Endothelial cell of umbilical vein (primary cell): Measurements from ENCODE around the gene APOL2. TPM values are rescaled to one million over a fixed set of nuclear protein-coding genes. Genes with fewer than 3 reads are reported as not detected.

Experiments used
- BruUV-seq: library from RNA; stranded (reverse); fragments of 400-500 nt; replicated peaks from 2 replicates; lab custom pipeline; 2021; lab: Mats Ljungman, UMichigan
- CTCF ChIA-PET: fragments of 300-600, 350-600 bp; sonication (Branson Sonifier 250); formaldehyde crosslinking; loops from one replicate; lab custom pipeline; 2021; ENCODE audit warnings: antibody characterized with exemption, inconsistent platforms; lab: Charles Lee
- POLR2A ChIA-PET: fragments of 300-600, 350-600 bp; sonication (Branson Sonifier 250); formaldehyde crosslinking; loops from one replicate; lab custom pipeline; 2021; ENCODE audit warnings: antibody characterized with exemption, inconsistent platforms; lab: Charles Lee
- DNase-seq: peaks from one replicate; pipeline ENCODE4 v3.0.0-alpha.2; 2011; ENCODE audit warnings: low read depth, low spot score
- FAIRE-seq: peaks from 2 replicates; lab custom pipeline; 2011; peaks lifted over from hg19 to GRCh38; lab: Jason Lieb, UNC
- H2AFZ ChIP-seq: 2 replicates; pipeline ENCODE4 v1.6.0; 2012; ENCODE audit warnings: low read depth, low read length, control low read depth, inconsistent platforms
- H3K27ac ChIP-seq: 2 replicates; pipeline ENCODE4 v1.5.1; 2011; ENCODE audit warnings: low read depth, mild to moderate bottlenecking, control low read depth, low read length, moderate library complexity; ENCODE audit not compliant: insufficient read depth
- H3K27me3 ChIP-seq, 2 experiments: 2 replicates each; pipeline versions ENCODE4 v1.6.0 to v1.6.1; 2011; ENCODE audit warnings: low read length in 2 of 2, mixed read lengths in 1 of 2; ENCODE audit not compliant: control insufficient read depth in 2 of 2, insufficient read depth in 2 of 2
- H3K36me3 ChIP-seq, 2 experiments: 2 replicates in 1 of 2; 3 replicates in 1 of 2; pipeline ENCODE4 v1.5.1; 2011; ENCODE audit warnings: low read length in 2 of 2, mild to moderate bottlenecking in 1 of 2, moderate library complexity in 1 of 2; ENCODE audit not compliant: control insufficient read depth in 2 of 2, insufficient read depth in 2 of 2; ENCODE audit errors: extremely low read depth in 1 of 2
- H3K4me1 ChIP-seq: 3 replicates; pipeline ENCODE4 v1.5.1; 2011; ENCODE audit warnings: mild to moderate bottlenecking, low read length; ENCODE audit not compliant: control insufficient read depth, insufficient read depth; ENCODE audit errors: extremely low read depth
- H3K4me2 ChIP-seq: 2 replicates; pipeline ENCODE4 v1.6.1; 2011; ENCODE audit warnings: low read length, control low read depth, mixed read lengths; ENCODE audit not compliant: insufficient read depth
- H3K4me3 ChIP-seq, 3 experiments: fragments of 200-600 bp in 1 of 3; sonication (generic), shearing (Covaris generic) in 1 of 3; replicated peaks in 1 of 3; 2 replicates each; pipeline ENCODE4 v1.5.1; 2011 to 2016; ENCODE audit warnings: control low read depth in 3 of 3, low read length in 3 of 3, mild to moderate bottlenecking in 2 of 3, inconsistent platforms in 1 of 3, low read depth in 1 of 3, moderate library complexity in 1 of 3; ENCODE audit not compliant: insufficient read depth in 1 of 3
- H3K79me2 ChIP-seq: 2 replicates; pipeline ENCODE4 v1.6.0; 2012; ENCODE audit warnings: low read length, inconsistent platforms; ENCODE audit not compliant: control insufficient read depth, insufficient read depth
- H3K9ac ChIP-seq: replicated peaks from 2 replicates; pipeline ENCODE3; 2011; ENCODE audit warnings: low read length, control low read depth; ENCODE audit not compliant: insufficient read depth; ENCODE audit errors: extremely low read depth
- H3K9me1 ChIP-seq: replicated peaks from 3 replicates; pipeline ENCODE4 v1.6.0; 2011; ENCODE audit warnings: mild to moderate bottlenecking, low read length; ENCODE audit not compliant: control insufficient read depth, insufficient read depth; ENCODE audit errors: extremely low read depth
- H3K9me3 ChIP-seq: replicated peaks from 2 replicates; pipeline ENCODE4 v1.5.1; 2012; ENCODE audit warnings: low read length, inconsistent platforms; ENCODE audit not compliant: control insufficient read depth, insufficient read depth
- H4K20me1 ChIP-seq: replicated peaks from 2 replicates; pipeline ENCODE3; 2011; ENCODE audit warnings: mild to moderate bottlenecking, low read length; ENCODE audit not compliant: control insufficient read depth, insufficient read depth; ENCODE audit errors: extremely low read depth
- CTCF ChIP-seq, 2 donors: IDR thresholded peaks; 1 replicate in 1 of 2; 2 replicates in 1 of 2; pipeline ENCODE4 v1.5.1; 2011; ENCODE audit warnings: low read length in 2 of 2, mild to moderate bottlenecking in 2 of 2, moderate library complexity in 2 of 2, control low read depth in 1 of 2, inconsistent platforms in 1 of 2, low read depth in 1 of 2; ENCODE audit not compliant: insufficient read depth in 1 of 2; ENCODE audit errors: extremely low read depth in 1 of 2
- EZH2 ChIP-seq: IDR thresholded peaks from 2 replicates; pipeline ENCODE4 v1.6.1; 2012; ENCODE audit warnings: borderline replicate concordance, low read depth, mild to moderate bottlenecking, moderate library complexity, low read length, inconsistent platforms; ENCODE audit not compliant: severe bottlenecking
- FOS ChIP-seq: IDR thresholded peaks from 2 replicates; pipeline ENCODE4 v1.6.1; 2011; ENCODE audit warnings: mild to moderate bottlenecking, low read length, moderate library complexity, borderline replicate concordance; ENCODE audit not compliant: insufficient read depth
- GATA2 ChIP-seq: IDR thresholded peaks from 2 replicates; pipeline ENCODE4 v1.7.0; 2011; ENCODE audit warnings: low read depth, mild to moderate bottlenecking, moderate library complexity, mixed read lengths, low read length; ENCODE audit not compliant: insufficient read length, insufficient read depth
- JUN ChIP-seq: IDR thresholded peaks from 2 replicates; pipeline ENCODE4 v1.6.1; 2011; ENCODE audit warnings: borderline replicate concordance, low read depth; ENCODE audit not compliant: insufficient read length, insufficient read depth
- MAX ChIP-seq: IDR thresholded peaks from 2 replicates; pipeline ENCODE4 v1.6.1; 2011; ENCODE audit not compliant: insufficient read depth, insufficient read length
- MYC ChIP-seq: IDR thresholded peaks from one replicate; pipeline ENCODE4 v1.6.1; 2011; ENCODE audit warnings: mild to moderate bottlenecking, low read depth, low read length
- POLR2A ChIP-seq: IDR thresholded peaks from 2 replicates; pipeline ENCODE4 v1.6.1; 2012; ENCODE audit warnings: low read depth, mild to moderate bottlenecking, control low read depth, low read length
- POLR2AphosphoS5 ChIP-seq: IDR thresholded peaks from 2 replicates; pipeline ENCODE4 v1.6.1; 2012; ENCODE audit warnings: low read depth, mild to moderate bottlenecking, control low read depth, low read length, moderate library complexity; ENCODE audit not compliant: insufficient read depth
- dilution Hi-C: fragments of 300-500 bp; cut with MboI; formaldehyde crosslinking; loops from one replicate; pipeline ENCODE4 v1.15.0; 2019; ENCODE audit warnings: low sequenced_read_pairs; ENCODE audit not compliant: extremely low pct_ligation_motif_present
- intact Hi-C: fragments of 100-400 bp; cut with micrococcal nuclease; formaldehyde crosslinking; loops from one replicate; pipeline ENCODE4 v1.10.0; 2022
- polyA plus RNA-seq, 4 experiments: library from polyadenylated mRNA; depleted of rRNA in 3 of 4; stranded (reverse) in 3 of 4; unstranded in 1 of 4; fragments of >200 nt; gene quantifications; 2 replicates each; pipeline versions ENCODE4 v1.2.1 to v1.2.3, GENCODE V29; 2011 to 2012; ENCODE audit warnings: missing spikeins in 1 of 4
- total RNA-seq: library from RNA; stranded (reverse); gene quantifications from 2 replicates; pipeline ENCODE4 v1.2.3, GENCODE V29; 2021

Gene APOL2
- total and polyA plus RNA-seq, 2 donors (not counting 3 experiments of a cell fraction or from before 2014, with no cell fraction given): 16.9 to 37.6 TPM

GRCh38 chr22:36234919-36235318 is 4.4 kb downstream of the APOL2 start:
- DNase-seq (no peak), FAIRE-seq (no peak)
- H2AFZ ChIP-seq: no peak overlapping the region
- ChIA-PET CTCF (interaction anchor here (6.4 kb wide), 1 partner anchor 251 kb away, joined by 27 read pairs; no protein-coding TSS in a partner anchor), POLR2A (no interaction called here)
- no peak overlapping the region for H3K4me2 ChIP-seq
- no peak for TF ChIP-seq GATA2
- no peak for TF ChIP-seq FOS
- no peak for TF ChIP-seq JUN
- TF ChIP-seq POLR2A: no peak
- TF ChIP-seq MAX: no peak
- no peak for TF ChIP-seq EZH2
- no peak for TF ChIP-seq MYC
- TF ChIP-seq POLR2AphosphoS5: no peak
- TF ChIP-seq CTCF (IDR thresholded peaks at IDR 0.05; ENCODE audit: extremely low read depth in 1 of 2, insufficient read depth in 1 of 2, low read depth in 1 of 2, low read length in 2 of 2): no peak
- no peak overlapping the region for H3K4me3 ChIP-seq
- peaks cover 26% of the 10 kb centered on the region for H3K79me2 ChIP-seq
- no peaks in the 10 kb centered on the region for H3K27me3 ChIP-seq
- H3K36me3 ChIP-seq: peaks cover 4 to 24% of the 10 kb centered on the region in 2 experiments
- intact Hi-C loops (no loop called here), dilution Hi-C loops (no loop called here)
- BruUV-seq: no TSS peak
- H3K9ac ChIP-seq: no peak overlapping the region
- no peaks in the 10 kb centered on the region for H4K20me1 ChIP-seq
- H3K27ac ChIP-seq: no peak overlapping the region
- peaks cover 16% of the 10 kb centered on the region for H3K4me1 ChIP-seq
- no peaks in the 10 kb centered on the region for H3K9me3 ChIP-seq
- H3K9me1 ChIP-seq: no peaks in the 10 kb centered on the region
